A549 (cell line): ENCODE measurements around the gene PTPN13.

Source experiments
- BHLHE40 ChIP-seq: IDR thresholded peaks from 2 replicates; pipeline ENCODE4 v1.6.1; 2012; ENCODE audit warnings: low read depth, low read length, inconsistent platforms
- CBX2 ChIP-seq: fragments of 200-600 bp; sonication (generic); IDR thresholded peaks from 2 replicates; pipeline ENCODE4 v1.6.1; 2016; ENCODE audit warnings: low read depth, mild to moderate bottlenecking, borderline replicate concordance
- HOXB13 ChIP-seq: fragments of 250-450 bp; sonication (Bioruptor Pico); IDR thresholded peaks from 2 replicates; pipeline ENCODE4 v1.5.0; 2020; ENCODE audit warnings: low read depth, mild to moderate bottlenecking, moderate library complexity
- MAX ChIP-seq: IDR thresholded peaks from 2 replicates; pipeline ENCODE4 v1.6.1; 2012
- MYC ChIP-seq: IDR thresholded peaks from 2 replicates; pipeline ENCODE4 v1.6.1; 2012; ENCODE audit warnings: mild to moderate bottlenecking, inconsistent platforms, low read length, improper control_type of control experiment, borderline replicate concordance
- NR3C1 ChIP-seq: fragments of >200 bp; sonication (Bioruptor Twin); formaldehyde crosslinking; IDR thresholded peaks from 3 replicates; pipeline ENCODE4 v1.6.1; 2017
- POLR2A ChIP-seq: IDR thresholded peaks from 2 replicates; pipeline ENCODE4 v1.6.1; 2012; ENCODE audit warnings: mild to moderate bottlenecking, low read length
- RFX5 ChIP-seq: fragments of 450-650 bp; IDR thresholded peaks from 2 replicates; pipeline ENCODE4 v1.7.1; 2014; ENCODE audit warnings: antibody characterized with exemption, mild to moderate bottlenecking, moderate library complexity
- TP53 ChIP-seq: fragments of 250-450 bp; sonication (Bioruptor Pico); IDR thresholded peaks from 2 replicates; pipeline ENCODE4 v1.5.0; 2021; ENCODE audit warnings: mild to moderate bottlenecking, moderate library complexity
- USF2 ChIP-seq: fragments of 450-650 bp; IDR thresholded peaks from 2 replicates; pipeline ENCODE4 v1.6.1; 2014; ENCODE audit warnings: antibody characterized with exemption
- TF ChIP-seq, protein P1 (sequence below): fragments of >200 bp; sonication (Bioruptor Twin); formaldehyde crosslinking; IDR thresholded peaks from 3 replicates; pipeline ENCODE4 v1.5.1; 2016

DNA sequence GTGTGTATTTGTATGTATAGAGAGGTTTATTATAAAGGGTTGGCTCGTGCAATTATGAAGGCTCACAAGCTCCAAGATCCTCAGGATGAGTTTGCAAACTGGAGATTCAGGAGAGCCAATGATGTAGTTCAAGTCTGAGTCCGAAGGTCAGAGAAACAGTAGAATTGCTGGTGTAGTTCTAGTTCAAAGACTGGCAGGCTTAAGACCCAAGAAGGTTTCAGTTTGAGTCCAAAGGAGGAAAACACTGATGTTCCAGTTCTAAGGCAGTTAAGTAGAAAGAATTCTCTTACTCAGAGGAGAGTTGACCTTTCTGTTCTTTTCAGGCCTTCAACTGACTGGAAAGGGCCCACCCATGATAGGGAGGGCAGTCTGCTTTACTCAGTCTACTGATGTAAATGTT is 89.1 kb downstream of the PTPN13 start:
- TF ChIP-seq RFX5 (no peak), BHLHE40 (no peak), CBX2 (no peak), POLR2A (no peak), USF2 (no peak), MAX (no peak), NR3C1 (no peak), TP53 (CRISPR knock-in tag) (no peak), MYC (no peak), HOXB13 (CRISPR knock-in tag) (no peak)
- TF ChIP-seq, protein P1, sequence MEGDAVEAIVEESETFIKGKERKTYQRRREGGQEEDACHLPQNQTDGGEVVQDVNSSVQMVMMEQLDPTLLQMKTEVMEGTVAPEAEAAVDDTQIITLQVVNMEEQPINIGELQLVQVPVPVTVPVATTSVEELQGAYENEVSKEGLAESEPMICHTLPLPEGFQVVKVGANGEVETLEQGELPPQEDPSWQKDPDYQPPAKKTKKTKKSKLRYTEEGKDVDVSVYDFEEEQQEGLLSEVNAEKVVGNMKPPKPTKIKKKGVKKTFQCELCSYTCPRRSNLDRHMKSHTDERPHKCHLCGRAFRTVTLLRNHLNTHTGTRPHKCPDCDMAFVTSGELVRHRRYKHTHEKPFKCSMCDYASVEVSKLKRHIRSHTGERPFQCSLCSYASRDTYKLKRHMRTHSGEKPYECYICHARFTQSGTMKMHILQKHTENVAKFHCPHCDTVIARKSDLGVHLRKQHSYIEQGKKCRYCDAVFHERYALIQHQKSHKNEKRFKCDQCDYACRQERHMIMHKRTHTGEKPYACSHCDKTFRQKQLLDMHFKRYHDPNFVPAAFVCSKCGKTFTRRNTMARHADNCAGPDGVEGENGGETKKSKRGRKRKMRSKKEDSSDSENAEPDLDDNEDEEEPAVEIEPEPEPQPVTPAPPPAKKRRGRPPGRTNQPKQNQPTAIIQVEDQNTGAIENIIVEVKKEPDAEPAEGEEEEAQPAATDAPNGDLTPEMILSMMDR = no peak
